Activated CD4-positive, alpha-beta T cell treated with anti-CD3 and anti-CD28 coated beads, Interleukin-2, amount 50 U/mL, for 4 hours (primary cell): Measurements from ENCODE around the gene MAPK12.

Experiments used
- DNase-seq, 2 experiments: peaks; one replicate each; pipeline ENCODE4 v3.0.0-alpha.2; 2020

Gene MAPK12

GRCh38 chr22:50226875-50227165 lies 34.7 kb downstream of the MAPK12 start:
- no peak for DNase-seq

GRCh38 chr22:50226063-50226874 lies 35.2 kb downstream of the MAPK12 start:
- DNase-seq: no peak

GRCh38 chr22:50225200-50225969 lies 36.1 kb downstream of the MAPK12 start:
- no peak for DNase-seq

- no peak for DNase-seq
Observed at GRCh38 chr22:50224071-50224470, 37.4 kb downstream of the MAPK12 start.

DNA sequence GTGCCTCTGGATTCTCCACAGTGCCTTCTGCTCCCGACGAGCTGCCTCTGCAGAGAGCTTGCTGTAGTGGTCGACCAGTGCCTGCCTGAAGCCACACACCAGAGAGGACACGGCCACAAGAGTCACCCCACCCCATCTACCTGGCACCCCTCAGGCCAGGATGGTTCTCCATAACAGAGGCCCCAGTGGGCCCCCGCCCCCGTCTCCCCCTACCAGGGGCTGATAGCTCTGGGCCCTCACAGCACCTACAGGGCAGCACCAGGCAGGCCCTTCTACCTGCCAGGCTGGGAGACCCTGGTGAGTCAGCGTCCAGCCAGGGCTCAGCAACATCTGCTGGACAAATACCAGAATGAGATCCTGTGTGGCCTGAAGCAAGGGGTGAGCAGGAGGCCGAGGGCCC lies 39.0 kb downstream of the MAPK12 start:
- DNase-seq: no peak

DNA sequence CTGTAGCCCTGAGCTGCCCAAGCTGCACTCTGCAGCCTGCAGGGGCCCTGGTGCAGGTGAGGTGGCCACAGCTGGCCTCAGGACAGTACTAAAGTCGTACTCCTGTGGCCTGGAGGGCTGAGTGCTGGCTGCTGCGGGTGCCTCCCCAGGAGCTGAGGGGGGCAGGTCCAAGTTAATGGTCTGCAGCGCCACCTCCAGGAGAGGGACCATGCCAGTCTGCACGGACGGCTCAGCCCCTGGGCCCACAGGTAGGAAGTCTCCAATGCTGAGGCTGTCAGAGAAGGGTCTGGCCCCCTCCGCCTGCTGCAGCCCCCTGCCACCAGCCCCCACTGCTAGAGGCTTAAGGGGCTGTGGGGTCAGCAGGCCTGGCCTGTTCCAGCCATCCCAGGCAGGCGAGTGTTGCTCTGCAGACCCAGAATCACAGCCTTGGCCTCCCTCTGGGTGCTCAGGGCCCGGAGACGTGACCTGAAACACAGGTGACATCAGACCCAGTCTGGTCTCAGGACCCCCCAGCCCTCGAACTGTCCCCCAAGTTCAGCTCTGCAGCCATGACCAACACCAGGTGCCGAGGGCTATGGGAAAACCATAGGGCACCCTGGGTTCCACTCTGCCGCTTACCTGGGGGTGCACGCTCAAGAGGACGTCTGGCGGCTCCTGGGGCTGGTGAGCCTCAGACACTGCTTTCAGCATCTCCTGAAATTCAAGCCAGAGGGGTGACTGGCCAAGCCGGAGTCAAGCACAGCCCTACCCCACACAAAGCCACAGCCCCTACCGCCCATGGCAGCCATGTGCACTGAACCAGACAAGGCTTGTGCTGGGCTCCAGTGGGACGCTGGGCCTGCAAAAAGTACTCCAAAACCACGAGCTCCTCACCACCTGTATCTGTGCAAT lies 39.8 kb downstream of the MAPK12 start:
- DNase-seq: no peak

DNA sequence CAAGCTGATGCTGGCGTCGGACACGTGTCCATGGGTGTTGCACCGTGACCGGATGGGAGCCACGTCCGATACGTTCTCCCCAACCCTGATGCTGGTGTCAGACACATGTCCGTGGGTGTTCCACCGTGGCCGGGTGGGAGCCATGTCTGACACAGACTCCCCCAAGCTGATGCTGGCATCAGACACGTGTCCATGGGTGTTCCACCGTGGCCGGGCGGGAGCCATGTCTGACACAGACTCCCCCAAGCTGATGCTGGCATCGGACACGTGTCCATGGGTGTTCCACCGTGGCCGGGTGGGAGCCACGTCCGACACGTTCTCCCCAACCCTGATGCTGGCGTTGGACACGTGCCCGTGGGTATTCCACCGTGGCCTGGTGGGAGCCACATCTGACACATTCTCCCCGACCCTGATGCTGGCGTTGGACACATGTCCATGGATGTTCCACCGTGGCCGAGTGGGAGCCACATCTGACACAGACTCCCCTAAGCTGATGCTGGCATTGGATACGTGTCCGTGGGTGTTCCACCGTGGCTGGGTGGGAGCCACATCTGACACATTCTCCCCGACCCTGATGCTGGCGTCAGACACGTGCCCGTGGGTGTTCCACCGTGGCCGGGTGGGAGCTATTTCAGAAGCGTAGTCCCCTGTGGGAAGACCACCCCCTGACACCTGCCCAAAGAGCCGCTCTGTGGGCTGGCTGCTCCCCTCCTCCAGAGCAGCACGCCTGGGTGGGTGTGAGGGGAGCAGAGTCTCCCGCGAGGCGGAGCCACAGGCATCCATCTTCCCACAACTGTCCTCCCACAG lies 40.7 kb downstream of the MAPK12 start:
- no peak for DNase-seq

DNA sequence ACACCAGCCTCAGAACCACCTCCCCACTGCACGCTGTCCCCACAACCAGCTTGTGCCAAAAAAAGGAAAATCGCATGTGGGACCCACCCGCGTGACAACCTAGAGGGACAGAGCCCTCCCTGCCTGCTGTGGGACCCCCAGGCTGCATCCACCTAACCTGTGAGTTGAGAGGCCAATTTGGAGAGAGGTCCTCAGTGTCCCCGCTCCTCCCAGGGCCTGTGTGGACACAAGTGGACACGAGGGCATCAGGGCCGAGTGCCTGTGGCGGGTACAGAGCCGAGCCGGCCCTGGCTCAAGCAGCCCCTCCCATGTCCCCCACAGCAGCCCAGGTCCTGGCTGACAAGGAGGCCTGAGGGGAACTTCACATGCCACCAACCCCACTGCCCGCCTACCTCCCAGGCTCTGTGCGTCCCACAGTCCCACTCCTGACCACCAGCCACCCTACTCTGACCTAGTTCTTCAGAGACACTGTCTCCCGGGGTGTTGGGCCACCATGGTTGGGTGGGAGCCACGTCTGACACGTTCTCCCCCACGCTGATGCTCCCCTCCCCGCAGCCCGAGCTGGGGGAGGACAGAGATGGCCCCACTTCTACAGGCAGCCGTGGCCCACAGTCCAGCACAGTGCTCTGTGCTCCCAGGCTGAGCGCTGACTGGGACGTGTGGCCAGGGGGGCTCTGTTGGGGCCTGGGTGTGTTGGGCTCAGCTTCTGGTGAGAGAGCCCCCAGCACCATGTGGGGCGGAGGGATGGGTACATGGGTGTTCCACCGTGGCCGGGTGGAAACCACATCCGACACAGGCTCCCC lies 41.5 kb downstream of the MAPK12 start:
- DNase-seq: no peak

DNA sequence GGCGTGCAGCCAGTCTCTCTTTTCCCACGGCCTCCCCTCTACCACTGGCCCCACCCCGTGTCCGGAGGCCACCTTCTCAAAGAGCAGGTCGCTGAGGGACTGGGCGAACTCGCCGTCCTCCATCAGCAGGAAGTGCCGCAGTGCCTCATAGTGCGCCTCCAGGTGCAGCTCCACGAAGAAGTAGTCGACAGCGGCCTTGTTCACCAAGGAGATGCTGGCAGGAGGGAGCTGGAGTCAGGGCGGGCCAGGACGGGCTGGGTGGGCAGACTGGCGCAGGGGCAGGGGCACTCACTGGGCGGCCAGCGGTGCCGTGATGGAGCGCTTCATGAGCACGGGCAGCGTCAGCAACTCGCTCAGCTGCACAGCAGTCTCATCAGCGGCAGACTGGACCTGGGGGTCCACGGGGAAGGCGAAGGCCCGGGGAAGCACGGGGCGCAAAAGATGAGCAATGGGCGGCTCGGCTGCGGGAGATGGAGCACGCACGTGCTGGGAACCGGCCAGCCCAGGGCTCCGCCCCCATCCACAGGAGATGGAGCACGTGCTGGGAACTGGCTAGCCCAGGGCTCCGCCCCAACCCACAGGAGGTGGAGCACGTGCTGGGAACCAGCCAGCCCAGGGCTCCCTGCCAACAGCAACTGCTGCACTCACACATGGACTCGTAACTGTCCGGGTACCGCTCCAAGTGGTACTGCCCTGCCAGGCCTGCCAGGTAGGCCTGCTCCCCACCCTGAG lies 42.3 kb downstream of the MAPK12 start:
- no peak for DNase-seq

GRCh38 chr22:50218153-50218995 lies 43.1 kb downstream of the MAPK12 start:
- no peak for DNase-seq

- no peak for DNase-seq
Observed at GRCh38 chr22:50217543-50218152, 43.8 kb downstream of the MAPK12 start.

DNA sequence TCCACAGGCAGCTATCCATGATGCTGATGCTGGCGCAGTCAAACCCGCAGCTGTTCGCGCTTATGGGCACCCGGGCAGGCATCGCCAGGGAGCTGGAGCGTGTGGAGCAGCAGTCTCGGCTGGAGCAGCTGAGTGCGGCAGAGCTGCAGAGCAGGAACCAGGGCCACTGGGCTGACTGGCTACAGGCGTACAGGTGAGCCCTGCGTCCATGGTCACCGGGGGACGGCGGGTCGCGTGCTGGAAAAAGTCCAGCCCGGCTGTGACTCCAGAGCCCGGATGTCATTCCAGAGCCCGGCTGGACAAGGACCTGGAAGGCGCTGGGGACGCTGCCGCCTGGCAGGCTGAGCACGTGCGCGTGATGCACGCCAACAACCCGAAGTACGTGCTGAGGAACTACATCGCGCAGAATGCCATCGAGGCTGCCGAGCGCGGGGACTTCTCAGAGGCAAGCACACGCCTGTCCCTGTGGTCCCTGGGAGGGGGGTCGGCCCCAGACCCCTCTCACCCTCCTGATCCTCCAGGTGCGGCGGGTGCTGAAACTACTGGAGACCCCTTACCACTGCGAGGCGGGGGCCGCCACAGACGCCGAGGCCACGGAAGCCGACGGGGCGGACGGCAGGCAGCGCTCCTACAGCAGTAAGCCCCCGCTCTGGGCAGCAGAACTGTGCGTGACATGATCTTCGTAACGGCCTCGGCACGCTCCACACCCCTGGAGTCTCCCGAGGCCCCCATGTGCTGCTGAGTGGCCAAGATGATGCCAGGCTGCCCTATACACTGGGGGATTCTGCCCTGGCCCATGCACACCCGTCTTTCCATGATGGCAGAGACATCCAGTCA lies 44.6 kb downstream of the MAPK12 start:
- no peak for DNase-seq

DNA sequence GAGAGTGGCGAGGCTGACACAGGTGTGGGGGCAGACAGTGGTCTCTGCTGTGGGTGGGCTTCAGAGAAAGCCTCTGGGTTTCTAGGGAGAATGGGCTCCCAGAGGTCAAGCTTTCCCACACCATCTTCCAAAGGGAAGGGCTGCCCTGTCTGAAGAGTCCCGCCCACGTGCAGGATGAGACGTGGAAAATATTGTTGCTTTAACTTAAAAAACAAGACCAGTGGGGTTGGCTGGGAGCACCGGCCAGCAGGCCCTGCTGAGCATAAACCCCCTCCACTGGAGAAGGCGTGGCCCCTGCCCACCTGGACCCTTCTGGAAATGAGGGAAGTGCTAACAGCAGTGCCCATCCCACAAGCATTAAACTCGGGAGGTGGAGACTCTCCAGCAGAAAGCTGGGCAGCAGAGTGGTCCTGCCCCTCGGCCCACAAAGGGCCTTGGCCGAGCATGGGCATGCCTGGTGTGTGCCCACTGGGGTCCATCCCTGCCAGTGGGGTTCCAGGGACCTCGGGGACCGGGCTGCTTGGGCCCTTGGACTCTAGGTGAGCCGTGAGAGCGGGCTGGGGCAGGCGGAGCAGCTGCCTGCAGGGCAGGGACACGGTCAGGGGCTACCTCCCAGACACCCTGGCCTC lies 45.3 kb downstream of the MAPK12 start:
- DNase-seq: no peak

GRCh38 chr22:50215297-50216054 lies 46.0 kb downstream of the MAPK12 start:
- no peak for DNase-seq

DNA sequence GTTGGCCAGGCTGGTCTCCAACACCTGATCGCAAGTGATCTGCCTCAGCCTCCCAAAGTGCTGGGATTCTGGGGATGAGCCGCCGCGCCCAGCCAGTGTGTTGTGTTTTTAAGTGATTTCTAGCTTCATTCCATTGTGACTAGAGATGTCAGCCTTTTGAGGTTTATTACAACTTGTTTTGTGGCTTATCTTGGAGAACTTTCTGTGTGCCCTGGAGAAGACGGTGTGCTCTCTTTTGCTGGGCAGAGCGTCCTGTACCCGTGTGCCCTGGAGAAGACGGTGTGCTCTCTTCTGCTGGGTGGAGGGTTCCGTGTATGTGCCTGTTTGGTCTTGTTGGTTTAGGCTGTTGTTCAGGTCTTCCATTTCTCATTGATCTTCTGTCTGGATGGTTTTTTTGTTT lies 48.2 kb downstream of the MAPK12 start:
- no peak for DNase-seq

DNA sequence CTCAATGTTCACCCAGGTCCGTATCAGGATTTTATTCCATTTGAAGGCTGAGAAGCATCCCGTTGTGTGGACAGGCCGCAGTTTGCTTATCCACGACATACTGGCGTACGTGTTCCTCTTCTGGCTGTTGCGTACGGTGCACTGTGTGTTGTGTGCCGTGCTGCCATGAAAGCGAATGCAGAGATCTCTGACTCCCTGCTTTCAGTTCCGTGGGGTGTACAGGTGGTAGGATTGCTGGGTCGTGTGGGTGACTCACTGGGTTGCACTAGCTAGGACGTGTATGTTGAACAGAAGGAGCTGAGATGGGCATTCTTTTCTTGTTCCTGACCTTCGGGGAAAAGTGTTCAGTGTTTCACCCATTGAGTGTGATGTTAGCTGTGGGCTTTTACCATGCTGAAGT lies 50.3 kb downstream of the MAPK12 start:
- no peak for DNase-seq

- DNase-seq: no peak
Observed at GRCh38 chr22:50210378-50211139, 50.9 kb downstream of the MAPK12 start.
